Skin of body (tissue), 2 donors: ENCODE results near the gene MT1M. TPM values are rescaled to one million over a fixed set of nuclear protein-coding genes. Genes with fewer than 3 reads are reported as not detected.

ENCODE experiments used
- DNase-seq: peaks from one replicate; lab custom pipeline; 2025; lab: John Stamatoyannopoulos, UW
- total RNA-seq: library from RNA; depleted of rRNA; stranded (reverse); fragments of >200 nt; gene quantifications from one replicate; pipeline ENCODE4 v1.2.3, GENCODE V29; 2014

Gene MT1M
- total RNA-seq, 1 donor from 2014 or later = 1.5 TPM

- peak; percentile 81 for DNase-seq
These were observed 40.5 kb downstream of the MT1M start for GRCh38 chr16:56672761-56673536.

- DNase-seq = peak; percentile 28
These were observed 41.5 kb downstream of the MT1M start for GRCh38 chr16:56673921-56674320.

- DNase-seq = peak; percentile 63
These were observed 42.1 kb downstream of the MT1M start for GRCh38 chr16:56674570-56674969.

GRCh38 chr16:56675685-56676210, 43.3 kb downstream of the MT1M start:
- DNase-seq = no peak

GRCh38 chr16:56677474-56677873, 45.0 kb downstream of the MT1M start:
- no peak for DNase-seq

GRCh38 chr16:56679078-56679730, 46.7 kb downstream of the MT1M start:
- no peak for DNase-seq

GRCh38 chr16:56679818-56680217, 47.4 kb downstream of the MT1M start:
- DNase-seq = no peak

- DNase-seq = peak; percentile 86
These were observed 49.7 kb downstream of the MT1M start, which contains the start of gene MT1X for GRCh38 chr16:56681939-56682702. MT1X (plus strand) TSS chr16:56682470; CDS start chr16:56682541, 71 bp downstream.

GRCh38 chr16:56682703-56683397, 50.4 kb downstream of the MT1M start:
- no peak for DNase-seq

Other genes with a start within 250 kb of the MT1M start
- gene AMFR, start 207.1 kb upstream of the MT1M start, total RNA-seq = 88.4 TPM
- gene NUDT21, start 181.3 kb upstream of the MT1M start, total RNA-seq = 78.3 TPM
- 46.6 TPM for gene OGFOD1, start 181.1 kb upstream of the MT1M start, total RNA-seq
- 60.5 TPM for gene BBS2, start 112.6 kb upstream of the MT1M start, total RNA-seq
- gene MT4, start 67.6 kb upstream of the MT1M start, total RNA-seq = 76.2 TPM
- not detected for gene MT3, start 43.1 kb upstream of the MT1M start, total RNA-seq
- 10.7 TPM for gene MT2A, start 24.1 kb upstream of the MT1M start, total RNA-seq
- 13.8 TPM for gene MT1E, start 6.9 kb upstream of the MT1M start, total RNA-seq
- 1.4 TPM for gene MT1A, start 6.0 kb downstream of the MT1M start, total RNA-seq
- not detected for gene MT1B, start 19.2 kb downstream of the MT1M start, total RNA-seq
- 0.49 TPM for gene MT1F, start 25.3 kb downstream of the MT1M start, total RNA-seq
- gene MT1G, start 35.4 kb downstream of the MT1M start, total RNA-seq = 1.8 TPM
- not detected for gene MT1H, start 37.2 kb downstream of the MT1M start, total RNA-seq
- gene MT1X, start 49.8 kb downstream of the MT1M start, total RNA-seq = 33.0 TPM
- gene NUP93, start 97.5 kb downstream of the MT1M start, total RNA-seq = 41.8 TPM
- not detected for gene SLC12A3, start 232.5 kb downstream of the MT1M start, total RNA-seq